TTC549 (cell line): ENCODE measurements around the gene PTPRD.
"Not testable (repeated sequence)": the region's sequence is repeated elsewhere in the genome, so short reads cannot be mapped to it uniquely, and the experiment has no call there.

ENCODE experiments used
- FAIRE-seq: peaks from 2 replicates; lab custom pipeline; 2012; peaks lifted over from hg19 to GRCh38; lab: Jason Lieb, UNC

The PTPRD gene

GRCh38 chr9:9483175-9483574 lies 1129.6 kb downstream of the PTPRD start:
- no peak for FAIRE-seq

- no peak for FAIRE-seq
Observed at GRCh38 chr9:9478741-9479140, 1134.1 kb downstream of the PTPRD start.

GRCh38 chr9:9469271-9469670 lies 1143.5 kb downstream of the PTPRD start:
- no peak for FAIRE-seq

GRCh38 chr9:9441874-9442273 lies 1170.9 kb downstream of the PTPRD start:
- not testable (repeated sequence) for FAIRE-seq

GRCh38 chr9:9437641-9438040 lies 1175.2 kb downstream of the PTPRD start:
- no peak for FAIRE-seq

- not testable (repeated sequence) for FAIRE-seq
Observed at GRCh38 chr9:9426454-9426853, 1186.3 kb downstream of the PTPRD start.

- FAIRE-seq, result no peak
Observed at GRCh38 chr9:9412241-9412640, 1200.6 kb downstream of the PTPRD start.

- no peak for FAIRE-seq
Observed at GRCh38 chr9:9410736-9411135, 1202.1 kb downstream of the PTPRD start.

- no peak for FAIRE-seq
Observed at GRCh38 chr9:9399982-9400381, 1212.8 kb downstream of the PTPRD start.

- FAIRE-seq, result no peak
Observed at GRCh38 chr9:9396518-9396917, 1216.3 kb downstream of the PTPRD start.

- no peak for FAIRE-seq
Observed at GRCh38 chr9:9395539-9395938, 1217.3 kb downstream of the PTPRD start.

GRCh38 chr9:9392755-9393154 lies 1220.0 kb downstream of the PTPRD start:
- no peak for FAIRE-seq

GRCh38 chr9:9389904-9390303 lies 1222.9 kb downstream of the PTPRD start:
- no peak for FAIRE-seq

GRCh38 chr9:9387511-9388115 lies 1225.2 kb downstream of the PTPRD start:
- no peak for FAIRE-seq

GRCh38 chr9:9362332-9362731 lies 1250.5 kb downstream of the PTPRD start:
- no peak for FAIRE-seq

GRCh38 chr9:9352877-9353481 lies 1259.8 kb downstream of the PTPRD start:
- no peak for FAIRE-seq

- no peak for FAIRE-seq
Observed at GRCh38 chr9:9341203-9341602, 1271.6 kb downstream of the PTPRD start.

GRCh38 chr9:9337129-9337528 lies 1275.7 kb downstream of the PTPRD start:
- FAIRE-seq, result no peak

GRCh38 chr9:9326749-9327148 lies 1286.1 kb downstream of the PTPRD start:
- FAIRE-seq, result no peak

GRCh38 chr9:9319007-9319406 lies 1293.8 kb downstream of the PTPRD start:
- no peak for FAIRE-seq

- not testable (repeated sequence) for FAIRE-seq
Observed at GRCh38 chr9:9310743-9311142, 1302.1 kb downstream of the PTPRD start.

GRCh38 chr9:9305600-9305999 lies 1307.2 kb downstream of the PTPRD start:
- no peak for FAIRE-seq

- no peak for FAIRE-seq
Observed at GRCh38 chr9:9299134-9299533, 1313.7 kb downstream of the PTPRD start.

GRCh38 chr9:9286001-9286400 lies 1326.8 kb downstream of the PTPRD start:
- FAIRE-seq, result no peak
